HG03469 (cell line): ENCODE results near the gene NEGR1.

ENCODE experiments used
- ATAC-seq: cut with Tn5 transposase; IDR thresholded peaks from one replicate; pipeline ENCODE4 v1.9.1; 2021; ENCODE audit warnings: mild to moderate bottlenecking, moderate library complexity, moderate number of reproducible peaks; ENCODE audit not compliant: unreplicated experiment

NEGR1 gene

DNA sequence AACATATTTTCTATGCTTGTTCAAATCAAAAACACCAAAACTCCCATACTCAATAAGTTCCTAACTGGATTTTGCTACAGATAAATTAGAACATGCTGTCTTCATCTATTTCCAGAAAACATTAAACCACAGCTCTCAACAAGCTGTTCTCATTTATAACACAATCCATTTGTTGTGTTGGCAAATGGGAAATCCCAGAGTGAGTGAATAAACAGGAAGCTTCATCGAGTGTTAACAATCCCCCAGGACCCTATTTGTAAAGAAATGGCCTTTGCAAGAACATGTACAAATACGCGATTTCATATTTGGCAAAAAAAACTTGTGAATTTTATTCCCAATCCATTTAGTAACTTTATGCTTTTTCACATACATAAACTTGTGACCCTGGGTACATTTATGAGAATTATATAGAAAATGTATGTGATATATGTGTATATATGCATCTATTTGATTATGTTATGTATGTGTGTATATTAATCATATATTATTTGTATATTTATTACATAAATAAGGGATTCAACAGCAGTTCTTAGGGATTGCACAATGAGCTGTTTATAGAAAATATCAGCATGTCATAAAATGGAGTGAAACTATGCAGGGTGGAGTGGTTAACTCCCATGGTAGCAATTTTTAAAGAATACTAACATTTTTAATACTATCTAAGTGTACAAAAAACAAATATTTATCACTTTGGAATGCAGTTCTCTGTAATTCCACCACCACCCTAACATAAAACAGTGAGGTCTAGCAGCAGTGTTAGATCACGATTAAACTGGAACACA lies 160.0 kb downstream of the NEGR1 start:
- ATAC-seq: no peak

DNA sequence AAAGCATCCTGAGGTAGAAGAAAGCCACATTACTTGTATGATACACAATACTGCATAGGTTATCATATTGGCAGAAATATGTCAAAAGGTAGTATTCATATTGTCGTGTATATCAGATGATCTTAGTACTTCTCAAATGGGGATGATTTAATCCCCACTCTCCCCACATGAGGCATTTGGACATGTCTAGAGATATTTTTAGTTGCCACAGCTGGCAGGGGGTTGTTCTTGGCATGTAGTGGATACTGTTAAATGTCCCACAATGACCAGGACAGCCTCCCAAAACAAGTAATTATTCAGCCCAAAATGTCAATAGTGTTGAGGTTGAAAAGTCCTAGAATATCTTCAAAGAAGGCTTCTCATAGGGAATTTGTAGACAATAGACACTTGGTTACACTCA lies 162.8 kb downstream of the NEGR1 start:
- ATAC-seq: no peak

DNA sequence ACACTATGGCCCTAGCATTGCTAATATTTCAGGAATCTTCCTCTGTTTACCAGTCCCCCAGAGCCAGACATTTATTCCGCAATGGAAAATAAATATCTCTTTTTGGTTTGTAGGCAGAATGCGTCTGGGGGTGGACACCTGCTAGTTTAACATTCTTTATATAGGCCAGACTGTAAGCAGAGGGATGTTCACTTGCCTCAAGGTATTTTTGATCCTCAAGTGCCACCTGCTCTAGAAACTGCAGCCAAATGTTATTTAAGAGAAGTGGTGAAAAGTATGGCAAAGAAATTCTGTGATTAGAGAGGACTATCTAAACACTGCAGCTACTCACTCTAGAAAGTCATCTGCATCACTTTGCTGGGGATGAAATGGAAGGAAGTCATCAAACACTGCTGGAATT lies 164.7 kb downstream of the NEGR1 start:
- no peak for ATAC-seq

DNA sequence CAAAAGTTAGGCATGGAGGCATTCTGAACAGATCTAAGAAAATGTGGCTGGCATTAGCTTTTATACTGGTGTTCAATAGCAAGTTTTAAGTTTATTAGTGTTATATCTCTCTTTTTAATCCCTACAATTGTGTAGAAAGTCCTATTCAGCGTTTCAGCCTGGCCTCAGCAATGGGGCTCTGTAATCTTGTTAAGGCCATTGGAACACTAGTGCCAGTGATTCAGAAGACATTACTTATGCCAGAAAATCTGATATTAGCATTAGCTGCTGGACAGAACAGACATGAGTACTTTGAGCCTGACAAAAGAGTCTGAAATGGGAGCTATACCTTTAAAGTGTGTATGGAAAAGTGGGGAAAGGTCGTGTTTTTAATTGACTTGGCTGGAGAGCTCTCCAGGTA lies 167.0 kb downstream of the NEGR1 start:
- no peak for ATAC-seq

DNA sequence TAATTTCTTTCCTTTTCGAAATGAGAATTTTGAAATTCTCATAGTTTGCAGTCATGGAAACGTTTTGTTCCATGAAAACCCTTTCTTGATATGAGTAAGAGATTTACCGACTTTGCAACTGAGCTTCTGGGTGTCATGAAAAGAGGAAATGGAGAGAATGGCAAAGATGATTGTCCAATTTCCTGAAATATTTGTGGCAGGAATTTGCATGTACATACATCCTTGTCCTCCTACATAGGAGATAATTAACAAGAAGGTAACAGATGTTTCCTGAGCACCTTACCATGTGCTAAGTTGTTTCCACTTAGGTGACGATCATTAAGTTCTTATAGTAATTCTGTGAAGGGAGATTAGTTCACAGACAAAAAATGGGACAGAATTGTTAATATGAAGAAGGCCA lies 170.7 kb downstream of the NEGR1 start:
- ATAC-seq: no peak

DNA sequence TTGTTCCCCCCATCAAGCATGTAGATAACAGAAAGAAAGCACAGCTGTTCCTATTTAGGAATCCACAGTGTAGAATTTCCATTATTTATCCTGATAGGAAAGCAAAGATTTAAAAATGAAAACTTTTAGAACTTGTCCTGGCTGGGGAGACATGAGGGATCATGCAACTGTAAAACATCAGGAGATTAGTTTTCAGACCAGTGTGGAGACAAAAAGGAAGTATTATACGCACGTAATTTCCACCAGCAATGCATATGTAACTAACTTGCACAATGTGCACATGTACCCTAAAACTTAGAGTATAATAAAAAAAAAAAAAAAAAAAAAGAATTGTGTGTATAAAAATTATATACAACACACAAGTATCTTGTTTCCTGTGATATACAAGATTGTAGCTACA lies 172.4 kb downstream of the NEGR1 start:
- ATAC-seq: no peak

DNA sequence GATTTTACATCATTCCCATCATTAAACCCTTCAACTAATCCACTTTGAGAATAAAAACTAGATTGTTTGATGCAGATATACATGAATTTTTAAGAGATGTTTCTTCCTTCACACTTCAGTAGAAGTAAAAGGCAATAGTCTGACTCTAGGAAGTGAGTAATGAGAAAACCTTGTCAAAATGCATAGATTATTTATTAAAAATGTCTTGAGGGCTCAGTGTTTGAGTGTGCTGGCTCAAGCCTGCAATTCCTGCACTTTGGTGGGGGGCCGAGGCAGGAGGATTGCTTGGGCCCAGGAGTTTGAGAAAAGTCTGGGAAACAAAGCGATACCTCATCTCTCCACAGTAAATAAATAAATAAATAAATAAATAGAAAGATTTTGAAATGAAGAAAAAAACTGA lies 177.1 kb downstream of the NEGR1 start:
- ATAC-seq: no peak

DNA sequence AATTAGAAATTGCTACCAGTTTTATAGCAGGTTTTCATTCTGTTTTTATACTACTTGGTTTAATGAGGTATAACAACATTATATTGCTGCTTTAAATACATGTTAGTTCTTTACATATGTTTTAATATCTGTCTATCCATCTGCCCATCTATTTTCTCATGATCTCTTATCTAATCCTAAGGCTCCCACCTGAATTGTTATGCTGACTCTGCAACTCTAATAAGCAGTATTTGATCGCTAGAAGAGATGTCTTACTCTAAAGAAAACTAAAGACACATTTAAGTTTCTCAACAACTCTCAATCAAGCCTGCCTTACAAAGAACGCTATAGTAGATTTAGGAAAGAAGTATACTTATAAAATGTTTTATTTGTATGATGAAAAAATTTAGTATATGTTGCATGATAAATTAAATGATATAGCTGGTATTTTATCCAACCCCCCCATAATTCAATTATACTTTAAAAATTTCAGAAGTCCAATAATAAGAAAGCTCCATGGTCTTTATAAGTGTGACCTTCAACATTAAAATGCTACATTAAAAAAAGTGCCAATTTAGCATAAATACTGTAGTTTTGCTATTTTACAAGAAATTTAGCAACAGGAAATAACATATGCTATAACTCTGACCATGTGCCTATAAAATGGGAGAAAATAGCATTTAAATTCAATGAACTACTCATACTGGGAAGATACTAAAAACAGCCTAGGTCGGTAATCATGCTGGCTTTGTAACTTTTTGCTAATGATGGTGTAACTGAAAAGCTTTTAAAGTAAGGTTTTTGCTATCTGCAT lies 180.3 kb downstream of the NEGR1 start:
- no peak for ATAC-seq

DNA sequence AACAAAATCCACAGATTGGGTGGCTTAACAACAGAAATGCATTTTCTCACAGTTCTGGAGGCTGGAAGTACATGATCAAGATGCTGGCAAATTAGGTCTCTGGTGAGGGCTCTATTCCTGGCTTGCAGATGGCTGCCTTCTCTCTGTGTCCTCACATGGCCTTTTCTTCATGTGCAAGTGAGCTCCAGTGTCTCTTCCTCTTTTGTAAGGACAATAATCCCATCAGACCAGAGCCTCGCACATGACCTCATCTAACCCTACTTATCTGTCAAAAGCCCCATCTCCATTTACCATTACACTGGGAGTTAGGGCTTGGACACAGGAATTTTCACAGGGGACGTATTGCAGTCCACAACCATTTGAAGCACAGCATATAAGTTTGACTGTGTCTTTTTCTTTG lies 181.6 kb downstream of the NEGR1 start:
- no peak for ATAC-seq

DNA sequence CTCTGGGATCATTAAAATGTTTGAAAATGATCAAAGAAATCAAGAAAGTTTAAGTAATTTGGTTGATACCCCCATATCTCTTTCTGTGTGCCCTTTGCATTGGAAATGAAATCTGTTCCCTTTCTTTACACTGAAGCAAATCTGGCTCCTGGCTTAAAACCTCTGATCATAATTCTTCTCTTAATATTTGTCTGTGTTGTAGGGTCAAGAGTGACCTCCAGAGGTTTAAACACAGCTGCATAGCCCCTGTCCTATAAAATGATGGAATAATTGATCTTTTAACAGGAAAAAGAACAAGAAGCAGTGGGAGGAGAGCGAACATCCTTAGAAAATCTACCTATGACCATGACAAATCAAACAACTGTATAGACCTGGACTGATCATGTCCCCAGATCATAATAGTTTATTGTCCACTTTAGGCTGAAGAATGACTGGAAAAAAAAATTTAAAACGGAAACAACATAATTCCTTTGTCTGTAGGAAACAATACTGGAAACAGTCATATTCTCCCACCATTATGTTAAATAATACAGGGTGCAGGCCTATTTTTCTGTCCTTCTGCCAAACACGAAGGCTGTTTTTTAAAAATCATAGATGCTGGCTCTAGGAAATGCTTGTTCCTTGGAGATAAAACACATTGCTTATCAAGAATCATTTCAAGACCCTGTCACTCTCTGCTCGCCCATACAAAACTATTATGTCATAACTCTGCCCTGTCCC lies 184.3 kb downstream of the NEGR1 start:
- ATAC-seq: no peak

DNA sequence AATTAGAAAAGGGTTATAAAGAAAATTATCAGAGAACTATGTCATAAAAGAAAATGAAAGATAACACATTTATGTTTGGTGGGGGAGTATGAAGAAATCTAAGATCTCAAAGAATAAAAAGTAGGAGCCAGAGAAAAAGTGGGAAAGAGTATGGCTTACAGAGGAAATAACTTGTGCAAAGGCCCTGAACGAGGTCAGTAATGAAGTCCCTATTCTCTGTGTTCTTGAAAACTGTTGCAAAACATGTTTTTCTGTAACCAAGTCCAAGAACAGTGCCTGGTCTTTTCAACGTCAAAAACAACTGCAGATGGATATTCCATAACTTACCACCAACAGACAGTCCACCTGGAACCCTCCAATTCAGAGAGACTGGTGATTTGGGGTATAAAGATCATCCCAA lies 188.1 kb downstream of the NEGR1 start:
- ATAC-seq: no peak

DNA sequence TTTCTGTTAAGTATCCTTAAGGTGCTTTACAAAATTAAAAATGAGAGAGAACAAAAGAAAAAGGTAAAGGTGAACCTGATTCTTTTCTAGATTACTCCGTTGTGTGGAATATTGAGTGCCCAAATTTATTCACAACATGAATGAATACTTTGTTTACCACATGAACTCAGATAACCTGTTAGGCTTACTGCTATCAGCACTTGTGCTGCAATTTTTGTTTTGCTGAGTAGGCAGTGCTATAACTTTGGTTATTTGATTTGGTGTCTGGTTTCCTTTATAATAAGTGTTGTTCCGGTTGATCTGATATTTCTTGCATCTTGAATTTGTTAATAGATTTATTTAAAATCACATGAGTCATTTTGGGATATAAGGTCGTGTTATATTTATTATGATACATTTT lies 195.9 kb downstream of the NEGR1 start:
- ATAC-seq: no peak

DNA sequence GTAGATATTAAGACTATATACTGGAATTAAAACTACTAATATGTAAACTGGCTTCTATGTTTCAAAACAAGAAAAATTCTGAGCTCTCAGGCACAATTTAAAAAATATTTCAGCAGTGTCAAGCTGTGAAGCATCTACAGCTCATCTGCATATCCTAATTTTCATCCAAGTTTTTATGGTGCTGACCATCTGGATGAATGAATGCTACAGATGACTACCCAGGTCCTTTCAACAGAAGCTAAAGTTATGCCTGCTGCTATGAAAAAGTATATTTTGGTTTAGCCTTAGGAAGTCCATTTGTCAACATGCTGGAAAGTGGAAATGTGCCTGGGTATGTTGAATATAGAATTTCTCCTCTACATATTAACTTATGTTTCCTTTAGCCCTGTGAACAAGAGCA lies 206.9 kb downstream of the NEGR1 start:
- ATAC-seq: no peak

DNA sequence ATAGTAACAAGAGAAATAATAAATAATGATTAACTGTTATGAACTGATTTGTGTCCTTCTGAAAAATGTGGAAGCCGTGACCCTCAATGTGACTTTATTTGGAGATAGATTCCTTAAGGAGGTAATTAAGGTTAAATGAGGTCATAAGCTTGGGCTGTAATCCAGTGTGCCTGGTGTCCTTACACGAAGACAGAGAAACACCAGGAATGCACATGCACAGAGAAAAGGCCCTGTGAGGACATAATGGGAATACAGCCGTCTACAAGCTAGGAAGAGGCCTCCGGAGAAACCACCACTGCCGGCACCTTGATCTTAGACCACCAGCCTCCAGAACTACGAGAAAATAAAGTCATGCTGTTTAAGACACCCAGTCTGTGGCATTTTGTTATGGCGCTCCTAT lies 215.9 kb downstream of the NEGR1 start:
- ATAC-seq: no peak

DNA sequence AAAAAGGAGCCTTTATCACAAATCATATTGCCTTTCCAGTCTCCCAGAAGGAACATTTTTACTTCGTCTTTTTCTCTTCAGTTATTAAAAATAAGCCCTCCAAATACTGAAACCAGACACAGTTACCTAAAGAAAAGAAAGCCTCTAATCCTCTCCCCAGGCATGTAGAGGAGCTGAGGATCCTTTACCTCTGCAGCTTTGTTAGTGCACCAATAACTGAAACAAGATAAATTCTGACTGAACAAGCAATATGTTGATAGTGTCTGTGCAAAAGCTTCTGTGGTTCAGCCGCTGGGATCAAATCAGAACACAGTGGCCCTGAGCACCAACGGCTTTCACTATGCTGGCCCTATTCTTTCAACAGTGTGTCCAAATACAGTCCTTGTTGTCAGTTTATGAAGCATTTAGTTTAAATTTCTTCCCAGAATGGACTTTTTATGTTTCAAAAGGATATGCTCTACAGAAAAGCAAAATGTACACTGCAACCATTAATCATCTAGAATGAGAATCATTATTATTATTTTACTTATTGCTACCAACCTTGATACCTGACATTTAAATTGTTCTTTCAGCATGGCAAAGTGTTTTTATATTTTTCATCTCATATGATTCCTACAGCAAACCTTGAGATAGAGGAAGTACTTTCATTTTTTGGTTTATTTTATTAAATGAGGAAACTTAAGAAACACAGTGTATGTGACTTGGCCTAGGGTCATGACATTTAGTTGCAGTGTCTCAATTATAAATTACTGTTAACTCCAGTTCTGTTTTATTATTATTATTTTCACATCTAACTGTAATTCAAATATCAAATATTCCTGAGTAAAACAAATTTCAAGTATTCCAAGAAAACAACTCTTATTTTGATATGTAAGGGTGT lies 217.9 kb downstream of the NEGR1 start:
- no peak for ATAC-seq

DNA sequence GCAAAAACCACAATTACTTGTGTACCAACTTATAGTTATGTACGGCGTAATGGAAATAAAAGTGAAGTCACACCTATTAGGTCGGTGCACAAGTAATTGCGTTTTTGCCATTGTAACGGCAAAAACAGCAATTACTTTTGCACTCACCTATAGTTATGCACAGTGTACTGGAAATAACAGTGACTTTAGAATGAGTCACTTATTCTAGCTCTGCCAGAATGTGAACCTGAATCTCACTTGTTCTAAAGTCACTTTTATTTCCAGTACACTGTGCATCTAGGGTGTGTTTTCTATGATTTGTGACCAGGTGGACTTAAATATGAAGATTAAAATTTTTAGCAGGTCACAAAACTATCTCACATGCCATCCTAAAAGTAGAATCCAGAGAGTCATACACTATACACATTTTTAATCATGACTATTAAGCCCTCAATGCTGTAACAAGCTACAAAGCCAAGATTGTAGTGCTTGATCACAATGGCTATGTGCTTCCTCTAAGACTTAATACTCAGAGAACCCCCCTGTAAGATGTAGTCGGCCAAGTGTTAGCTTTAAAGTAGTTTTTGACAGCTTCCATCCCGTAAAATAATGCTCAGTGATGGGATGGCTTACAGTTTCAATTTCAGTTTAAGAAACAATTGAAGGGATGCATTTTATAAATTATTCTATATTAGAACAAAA lies 218.8 kb downstream of the NEGR1 start:
- no peak for ATAC-seq

DNA sequence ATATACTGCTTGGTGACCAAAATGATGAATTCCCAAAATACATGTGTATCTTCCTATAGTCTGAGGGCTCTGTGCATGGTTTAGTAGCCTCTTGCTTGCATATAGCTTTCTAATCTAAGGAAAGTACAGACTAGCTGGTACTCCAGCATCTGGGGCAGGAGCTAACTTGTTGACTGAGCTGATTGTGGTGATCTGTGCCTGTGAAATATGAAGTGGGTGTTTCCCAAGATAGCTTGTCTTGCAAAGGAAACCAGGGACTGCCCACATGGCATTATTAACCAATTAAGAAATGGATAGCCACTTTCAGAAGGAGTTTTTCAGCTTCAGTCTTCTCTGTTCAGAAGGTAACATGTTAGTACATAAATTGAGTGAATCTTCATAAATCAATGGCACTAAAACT lies 219.8 kb downstream of the NEGR1 start:
- no peak for ATAC-seq

DNA sequence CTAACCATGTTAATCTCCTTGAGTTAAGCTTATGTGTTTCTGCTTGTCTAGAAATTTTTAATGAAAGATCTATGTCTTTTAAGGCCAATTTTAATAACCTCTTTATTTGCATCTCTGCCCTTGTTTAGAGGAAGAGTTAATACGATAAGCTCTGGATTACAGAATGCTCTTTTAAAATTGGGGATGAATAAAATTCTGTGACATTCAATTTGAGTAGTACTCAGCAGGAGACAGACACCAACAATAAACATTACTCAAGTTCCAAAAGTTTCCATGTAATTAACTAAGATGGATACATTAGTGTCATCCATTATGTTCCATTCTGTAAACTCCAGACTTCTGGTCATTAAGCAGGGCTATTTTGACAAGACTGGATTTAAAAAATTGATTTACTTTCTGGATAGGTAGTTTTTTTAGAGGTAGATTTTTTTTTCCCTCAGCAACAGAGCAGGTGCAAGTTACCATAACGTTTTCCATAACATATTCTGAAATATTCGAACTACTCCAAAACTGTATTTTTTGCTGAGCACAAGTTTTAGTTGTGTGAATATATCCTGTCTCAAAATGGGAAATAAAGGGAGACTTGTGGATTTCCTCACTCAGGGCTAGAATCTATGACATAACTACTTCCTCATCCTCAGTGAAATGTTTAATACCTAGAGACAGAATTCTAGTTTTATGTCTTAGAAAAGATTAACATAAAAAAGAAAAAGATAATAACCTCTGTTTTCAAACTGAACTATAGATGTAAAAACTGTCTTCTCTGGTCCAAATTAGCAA lies 221.7 kb downstream of the NEGR1 start:
- ATAC-seq: no peak

DNA sequence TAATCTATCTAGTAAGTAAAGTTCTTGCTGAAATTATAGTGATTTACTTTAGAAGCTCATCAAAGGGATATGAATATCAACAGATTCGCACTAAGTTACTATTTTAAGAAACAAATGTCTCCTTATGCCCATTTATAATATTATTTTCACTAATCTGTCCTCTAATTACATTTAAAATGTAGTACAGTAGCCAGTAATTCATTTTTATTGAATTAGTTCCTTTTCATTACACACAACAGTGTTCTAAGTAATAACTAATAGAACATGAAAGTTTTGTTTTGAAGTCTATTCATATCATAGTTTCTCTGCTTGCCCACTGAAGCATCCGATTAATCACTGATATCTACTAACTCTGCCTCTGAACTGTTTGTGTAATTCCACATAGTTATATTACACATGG lies 225.8 kb downstream of the NEGR1 start:
- ATAC-seq: no peak

DNA sequence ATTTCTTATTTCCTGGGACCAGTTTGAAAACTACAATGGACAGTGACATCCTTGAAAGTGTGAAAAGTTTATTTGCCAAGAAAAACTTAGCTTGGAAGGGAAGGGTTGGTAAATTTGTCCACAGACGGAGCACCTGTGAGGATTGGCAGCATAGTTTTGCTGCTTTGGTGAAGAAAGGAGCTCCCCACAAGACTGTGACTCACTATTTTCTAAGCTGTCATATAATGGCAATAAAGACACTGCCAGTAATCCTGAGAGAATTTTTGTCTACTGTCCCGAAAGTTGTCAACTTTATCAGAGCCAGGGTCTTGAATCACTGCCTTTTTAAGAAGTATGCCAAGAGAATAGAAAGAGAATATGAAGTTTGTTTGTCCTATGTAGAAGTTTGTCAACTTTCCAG lies 230.8 kb downstream of the NEGR1 start:
- ATAC-seq: no peak
